Measurements from ENCODE around the gene CLBA1.

Gene CLBA1

GRCh38 chr14:105039458-105040205 is 54.0 kb downstream of the CLBA1 start:
- TF ChIP-seq CTCF (IDR thresholded peaks at IDR 0.05; ENCODE audit: borderline replicate concordance, insufficient read depth, low read depth, low read length) = no peak
- no peak overlapping the region for H3K4me3 ChIP-seq (ENCODE audit: low read depth, low read length)

GRCh38 chr14:105041841-105042765 is 56.5 kb downstream of the CLBA1 start:
- TF ChIP-seq CTCF (IDR thresholded peaks at IDR 0.05; ENCODE audit: borderline replicate concordance, insufficient read depth, low read depth, low read length) = no peak
- no peak overlapping the region for H3K4me3 ChIP-seq (ENCODE audit: low read depth, low read length)

GRCh38 chr14:105042813-105043212 is 57.2 kb downstream of the CLBA1 start:
- no peak for TF ChIP-seq CTCF (IDR thresholded peaks at IDR 0.05; ENCODE audit: borderline replicate concordance, insufficient read depth, low read depth, low read length)
- H3K4me3 ChIP-seq (ENCODE audit: low read depth, low read length) = no peak overlapping the region

GRCh38 chr14:105043641-105044040 is 58.1 kb downstream of the CLBA1 start:
- no peak for TF ChIP-seq CTCF (IDR thresholded peaks at IDR 0.05; ENCODE audit: borderline replicate concordance, insufficient read depth, low read depth, low read length)
- no peak overlapping the region for H3K4me3 ChIP-seq (ENCODE audit: low read depth, low read length)

All from GM12875 (cell line).